ENCODE measurements around the gene TARBP2.

Gene TARBP2

GRCh38 chr12:53492830-53493609 lies 8.1 kb upstream of the TARBP2 start:
- Histone ChIP-seq H4K8ac (ENCODE audit: low read length) (peak overlapping the region; percentile 94), H3K14ac (ENCODE audit: low read length in 2 of 2) (no peak overlapping the region), H2BK5ac (ENCODE audit: low read depth, low read length, poor library complexity, severe bottlenecking) (peak overlapping the region; percentile 31), H3K36me3 (ENCODE audit: control insufficient read depth in 1 of 2, insufficient read depth in 2 of 2, low read depth in 1 of 2, low read length in 2 of 2) (peaks cover 5 to 26% of the 10 kb centered on the region in 2 experiments), H3K27me3 (ENCODE audit: control insufficient read depth in 1 of 2, insufficient read depth in 1 of 2, low read length in 2 of 2) (no peaks in the 10 kb centered on the region), H3K79me1 (replicated peaks; ENCODE audit: low read length, poor library complexity, severe bottlenecking) (peaks cover 32% of the 10 kb centered on the region), H3K9ac (ENCODE audit: low read length) (peak overlapping the region; percentile 85), H3K4me3 (ENCODE audit: insufficient read depth in 1 of 2, low read depth in 1 of 2, low read length in 2 of 2) (peak overlapping the region; percentile 65 to 72), H3K4ac (ENCODE audit: low read depth in 1 of 2, low read length in 2 of 2) (peak overlapping the region; percentile 84 to 88), H3K23ac (ENCODE audit: low read length in 2 of 2) (peak overlapping the region in 1 of 2 experiments; percentile 34), H3K9me3 (ENCODE audit: control insufficient read depth, low read length) (no peaks in the 10 kb centered on the region), H2BK120ac (ENCODE audit: low read depth, low read length) (peak overlapping the region; percentile 90), H3K27ac (ENCODE audit: low read length, poor library complexity, severe bottlenecking) (peak overlapping the region; percentile 81), H4K91ac (ENCODE audit: low read length) (peak overlapping the region; percentile 96), H2BK12ac (ENCODE audit: low read length in 2 of 2) (peak overlapping the region; percentile 51 to 94), H2AK5ac (ENCODE audit: low read length, severe bottlenecking) (no peak overlapping the region), H2AFZ (ENCODE audit: low read depth, low read length) (peak overlapping the region; percentile 60), H2BK15ac (ENCODE audit: low read depth, poor library complexity, severe bottlenecking) (peak overlapping the region; percentile 80), H3K18ac (ENCODE audit: low read depth in 1 of 2, low read length in 2 of 2) (peak overlapping the region; percentile 85 to 90), H3K4me1 (ENCODE audit: control insufficient read depth, insufficient read depth, low read depth, low read length) (peaks cover 31% of the 10 kb centered on the region), H3K4me2 (ENCODE audit: low read length, poor library complexity, severe bottlenecking) (peak overlapping the region; percentile 92)
- DNase-seq = peak; percentile 94
- 2% methylated on average over 28 of the region's 52 CpGs for WGBS

- Histone ChIP-seq H3K27ac (ENCODE audit: low read length, poor library complexity, severe bottlenecking) (peak overlapping the region; percentile 69), H3K4ac (ENCODE audit: low read depth in 1 of 2, low read length in 2 of 2) (peak overlapping the region; percentile 72 to 88), H3K9me3 (ENCODE audit: control insufficient read depth, low read length) (no peaks in the 10 kb centered on the region), H2BK5ac (ENCODE audit: low read depth, low read length, poor library complexity, severe bottlenecking) (no peak overlapping the region), H2BK12ac (ENCODE audit: low read length in 2 of 2) (peak overlapping the region; percentile 65 to 94), H3K36me3 (ENCODE audit: control insufficient read depth in 1 of 2, insufficient read depth in 2 of 2, low read depth in 1 of 2, low read length in 2 of 2) (peaks cover 4 to 24% of the 10 kb centered on the region in 2 experiments), H3K4me1 (ENCODE audit: control insufficient read depth, insufficient read depth, low read depth, low read length) (peaks cover 36% of the 10 kb centered on the region), H2AK5ac (ENCODE audit: low read length, severe bottlenecking) (peak overlapping the region; percentile 63), H3K23ac (ENCODE audit: low read length in 2 of 2) (peak overlapping the region; percentile 7 to 28), H3K14ac (ENCODE audit: low read length in 2 of 2) (peak overlapping the region in 1 of 2 experiments; percentile 49), H3K4me2 (ENCODE audit: low read length, poor library complexity, severe bottlenecking) (peak overlapping the region; percentile 92), H3K18ac (ENCODE audit: low read depth in 1 of 2, low read length in 2 of 2) (peak overlapping the region; percentile 85 to 90), H4K8ac (ENCODE audit: low read length) (peak overlapping the region; percentile 94), H2BK15ac (ENCODE audit: low read depth, poor library complexity, severe bottlenecking) (peak overlapping the region; percentile 82), H4K91ac (ENCODE audit: low read length) (peak overlapping the region; percentile 71), H3K79me1 (replicated peaks; ENCODE audit: low read length, poor library complexity, severe bottlenecking) (peaks cover 37% of the 10 kb centered on the region), H3K27me3 (ENCODE audit: control insufficient read depth in 1 of 2, insufficient read depth in 1 of 2, low read length in 2 of 2) (no peaks in the 10 kb centered on the region), H2BK120ac (ENCODE audit: low read depth, low read length) (peak overlapping the region; percentile 90), H2AFZ (ENCODE audit: low read depth, low read length) (no peak overlapping the region), H3K9ac (ENCODE audit: low read length) (peak overlapping the region; percentile 85), H3K4me3 (ENCODE audit: insufficient read depth in 1 of 2, low read depth in 1 of 2, low read length in 2 of 2) (peak overlapping the region in 1 of 2 experiments; percentile 70)
- DNase-seq = no peak
- WGBS = 31% methylated on average over 9 of the region's 11 CpGs
These were observed 7.3 kb upstream of the TARBP2 start for GRCh38 chr12:53493610-53494391.

- Histone ChIP-seq H3K36me3 (ENCODE audit: control insufficient read depth in 1 of 2, insufficient read depth in 2 of 2, low read depth in 1 of 2, low read length in 2 of 2) (peaks cover 4 to 15% of the 10 kb centered on the region in 2 experiments), H3K4me2 (ENCODE audit: low read length, poor library complexity, severe bottlenecking) (no peak overlapping the region), H3K79me1 (replicated peaks; ENCODE audit: low read length, poor library complexity, severe bottlenecking) (peaks cover 35% of the 10 kb centered on the region), H2BK5ac (ENCODE audit: low read depth, low read length, poor library complexity, severe bottlenecking) (no peak overlapping the region), H2AK5ac (ENCODE audit: low read length, severe bottlenecking) (peak overlapping the region; percentile 59), H4K8ac (ENCODE audit: low read length) (peak overlapping the region; percentile 72), H3K4me1 (ENCODE audit: control insufficient read depth, insufficient read depth, low read depth, low read length) (peaks cover 32% of the 10 kb centered on the region), H2BK120ac (ENCODE audit: low read depth, low read length) (peak overlapping the region; percentile 64), H3K27ac (ENCODE audit: low read length, poor library complexity, severe bottlenecking) (peak overlapping the region; percentile 27), H3K4ac (ENCODE audit: low read depth in 1 of 2, low read length in 2 of 2) (peak overlapping the region in 1 of 2 experiments; percentile 79), H3K9ac (ENCODE audit: low read length) (peak overlapping the region; percentile 64), H2BK15ac (ENCODE audit: low read depth, poor library complexity, severe bottlenecking) (no peak overlapping the region), H4K91ac (ENCODE audit: low read length) (no peak overlapping the region), H3K27me3 (ENCODE audit: control insufficient read depth in 1 of 2, insufficient read depth in 1 of 2, low read length in 2 of 2) (no peaks in the 10 kb centered on the region), H3K23ac (ENCODE audit: low read length in 2 of 2) (no peak overlapping the region), H2BK12ac (ENCODE audit: low read length in 2 of 2) (peak overlapping the region in 1 of 2 experiments; percentile 49), H3K14ac (ENCODE audit: low read length in 2 of 2) (no peak overlapping the region), H2AFZ (ENCODE audit: low read depth, low read length) (no peak overlapping the region), H3K4me3 (ENCODE audit: insufficient read depth in 1 of 2, low read depth in 1 of 2, low read length in 2 of 2) (peak overlapping the region in 1 of 2 experiments; percentile 69), H3K9me3 (ENCODE audit: control insufficient read depth, low read length) (no peaks in the 10 kb centered on the region), H3K18ac (ENCODE audit: low read depth in 1 of 2, low read length in 2 of 2) (peak overlapping the region in 1 of 2 experiments; percentile 88)
- peak; percentile 90 for DNase-seq
- 4% methylated on average over 2 of the region's 5 CpGs for whole genome bisulfite sequencing
These were observed 5.0 kb upstream of the TARBP2 start for GRCh38 chr12:53495903-53496751.
